Parathyroid adenoma (tissue), 2 donors: ENCODE data around the gene TTC27.

Source experiments
- H2AFZ ChIP-seq: fragments of 300-600 bp; sonication (generic); one replicate; pipeline ENCODE4 v1.7.0; 2017; ENCODE audit warnings: antibody characterized with exemption, mild to moderate bottlenecking
- H3K27ac ChIP-seq: fragments of 300-600 bp; sonication (generic); one replicate; pipeline ENCODE4 v1.7.0; 2017
- H3K27me3 ChIP-seq: fragments of 300-600 bp; sonication (generic); one replicate; pipeline ENCODE4 v1.7.0; 2017; ENCODE audit warnings: low read length; ENCODE audit not compliant: control insufficient read depth, insufficient read depth
- H3K36me3 ChIP-seq: fragments of 300-600 bp; sonication (generic); one replicate; pipeline ENCODE4 v1.7.0; 2017; ENCODE audit warnings: low read length; ENCODE audit not compliant: control insufficient read depth, insufficient read depth
- H3K4me1 ChIP-seq: fragments of 300-600 bp; sonication (generic); one replicate; pipeline ENCODE4 v1.7.0; 2017; ENCODE audit warnings: control low read depth
- H3K4me2 ChIP-seq: fragments of 300-600 bp; sonication (generic); one replicate; pipeline ENCODE4 v1.7.0; 2017; ENCODE audit warnings: low read length
- H3K4me3 ChIP-seq: fragments of 300-600 bp; sonication (generic); one replicate; pipeline ENCODE4 v1.7.0; 2017; ENCODE audit warnings: low read depth, low read length
- H3K79me2 ChIP-seq: fragments of 300-600 bp; sonication (generic); one replicate; pipeline ENCODE4 v1.7.0; 2017; ENCODE audit warnings: control low read depth
- H3K9ac ChIP-seq: fragments of 300-600 bp; sonication (generic); one replicate; pipeline ENCODE4 v1.7.0; 2017; ENCODE audit warnings: mild to moderate bottlenecking
- H3K9me3 ChIP-seq: fragments of 300-600 bp; sonication (generic); one replicate; pipeline ENCODE4 v1.7.0; 2017; ENCODE audit warnings: low read length; ENCODE audit not compliant: control insufficient read depth
- CTCF ChIP-seq: fragments of 300-600 bp; sonication (generic); IDR thresholded peaks from one replicate; pipeline ENCODE4 v1.7.0; 2017; ENCODE audit warnings: antibody characterized with exemption, mild to moderate bottlenecking
- donor health status: primary hyperparathyroidism.

Gene TTC27

GRCh38 chr2:32719430-32719829, 91.6 kb downstream of the TTC27 start:
- peaks cover 3% of the 10 kb centered on the region for H3K4me1 ChIP-seq
- H3K27ac ChIP-seq, result no peak overlapping the region
- H3K27me3 ChIP-seq, result no peaks in the 10 kb centered on the region
- no peak overlapping the region for H3K9ac ChIP-seq
- H3K36me3 ChIP-seq, result no peaks in the 10 kb centered on the region
- no peak for TF ChIP-seq CTCF
- peaks cover under 1% of the 10 kb centered on the region for H3K79me2 ChIP-seq
- no peaks in the 10 kb centered on the region for H3K9me3 ChIP-seq
- H2AFZ ChIP-seq, result no peak overlapping the region
- H3K4me3 ChIP-seq, result no peak overlapping the region
- no peak overlapping the region for H3K4me2 ChIP-seq

- Histone ChIP-seq H3K27ac (no peak overlapping the region), H2AFZ (no peak overlapping the region)
These were observed 92.3 kb downstream of the TTC27 start for GRCh38 chr2:32719933-32720716.

GRCh38 chr2:32720771-32721170, 92.9 kb downstream of the TTC27 start:
- Histone ChIP-seq H3K9ac (no peak overlapping the region), H3K79me2 (no peaks in the 10 kb centered on the region), H3K4me2 (no peak overlapping the region), H3K27me3 (no peaks in the 10 kb centered on the region), H3K9me3 (no peaks in the 10 kb centered on the region), H3K4me1 (peaks cover 3% of the 10 kb centered on the region), H3K4me3 (no peak overlapping the region), H2AFZ (no peak overlapping the region), H3K27ac (no peak overlapping the region), H3K36me3 (no peaks in the 10 kb centered on the region)
- no peak for TF ChIP-seq CTCF

More at GRCh38 chr2:32719933-32720716, 92.3 kb downstream of the TTC27 start:
- TF ChIP-seq CTCF, result no peak
- Histone ChIP-seq H3K9me3 (no peaks in the 10 kb centered on the region), H3K79me2 (no peaks in the 10 kb centered on the region), H3K4me2 (no peak overlapping the region), H3K27me3 (no peaks in the 10 kb centered on the region), H3K4me1 (peaks cover 3% of the 10 kb centered on the region), H3K9ac (no peak overlapping the region), H3K36me3 (no peaks in the 10 kb centered on the region), H3K4me3 (no peak overlapping the region)

GRCh38 chr2:32721376-32721775, 93.5 kb downstream of the TTC27 start:
- Histone ChIP-seq H3K79me2 (no peaks in the 10 kb centered on the region), H3K4me1 (peaks cover 3% of the 10 kb centered on the region), H3K9ac (no peak overlapping the region), H3K36me3 (no peaks in the 10 kb centered on the region), H3K4me3 (no peak overlapping the region), H2AFZ (no peak overlapping the region), H3K27ac (no peak overlapping the region), H3K27me3 (no peaks in the 10 kb centered on the region), H3K4me2 (no peak overlapping the region), H3K9me3 (no peaks in the 10 kb centered on the region)
- TF ChIP-seq CTCF, result no peak
